Stimulated activated CD8-positive, alpha-beta memory T cell treated with anti-CD3 and anti-CD28 coated beads, Interleukin-15, amount 100 ng/mL, for 24 hours (primary cell): Measurements from ENCODE around the gene LRRC18.

Source experiments
- DNase-seq: peaks from one replicate; pipeline ENCODE4 v3.0.0-alpha.2; 2020; ENCODE audit warnings: low read depth

Gene LRRC18

GRCh38 chr10:48907730-48908129 is 31.9 kb downstream of the LRRC18 start:
- no peak for DNase-seq

GRCh38 chr10:48906841-48907240 is 32.8 kb downstream of the LRRC18 start:
- no peak for DNase-seq

GRCh38 chr10:48905311-48905710 is 34.3 kb downstream of the LRRC18 start:
- DNase-seq = no peak

GRCh38 chr10:48904861-48905260 is 34.8 kb downstream of the LRRC18 start:
- no peak for DNase-seq

GRCh38 chr10:48903151-48903550 is 36.5 kb downstream of the LRRC18 start:
- no peak for DNase-seq

- no peak for DNase-seq
Measured at GRCh38 chr10:48902096-48902495, 37.5 kb downstream of the LRRC18 start.

- DNase-seq = no peak
Measured at GRCh38 chr10:48901319-48901718, 38.3 kb downstream of the LRRC18 start.

- DNase-seq = no peak
Measured at GRCh38 chr10:48900371-48900801, 39.3 kb downstream of the LRRC18 start.

- DNase-seq = no peak
Measured at GRCh38 chr10:48899781-48900180, 39.9 kb downstream of the LRRC18 start.

GRCh38 chr10:48898426-48898825 is 41.2 kb downstream of the LRRC18 start:
- DNase-seq = no peak

GRCh38 chr10:48897441-48897790 is 42.2 kb downstream of the LRRC18 start:
- DNase-seq = no peak

GRCh38 chr10:48896756-48897440 is 42.7 kb downstream of the LRRC18 start:
- no peak for DNase-seq

- no peak for DNase-seq
Measured at GRCh38 chr10:48895803-48896195, 43.8 kb downstream of the LRRC18 start.

- DNase-seq = no peak
Measured at GRCh38 chr10:48894911-48895802, 44.5 kb downstream of the LRRC18 start.

- no peak for DNase-seq
Measured at GRCh38 chr10:48890888-48891850, 48.5 kb downstream of the LRRC18 start.

GRCh38 chr10:48887982-48888381 is 51.7 kb downstream of the LRRC18 start:
- no peak for DNase-seq

- DNase-seq = no peak
Measured at GRCh38 chr10:48885376-48885775, 54.3 kb downstream of the LRRC18 start.

GRCh38 chr10:48884179-48885045 is 55.2 kb downstream of the LRRC18 start:
- DNase-seq = no peak

- no peak for DNase-seq
Measured at GRCh38 chr10:48883701-48884100, 55.9 kb downstream of the LRRC18 start.

- DNase-seq = no peak
Measured at GRCh38 chr10:48882881-48883280, 56.8 kb downstream of the LRRC18 start.

- no peak for DNase-seq
Measured at GRCh38 chr10:48881937-48882336, 57.7 kb downstream of the LRRC18 start.
